Fibroblast of the aortic adventitia (primary cell): ENCODE results near the gene SH3RF3. TPM values are rescaled to one million over a fixed set of nuclear protein-coding genes. Genes with fewer than 3 reads are reported as not detected.

Source experiments
- DNase-seq: peaks from one replicate; pipeline ENCODE4 v3.0.0-alpha.2; 2010; ENCODE audit warnings: low read depth
- H3K4me3 ChIP-seq: 2 replicates; pipeline ENCODE4 v1.5.1; 2011; ENCODE audit warnings: low read depth, mild to moderate bottlenecking, control low read depth, low read length, moderate library complexity
- CTCF ChIP-seq: IDR thresholded peaks from 2 replicates; pipeline ENCODE4 v1.5.1; 2011; ENCODE audit warnings: mild to moderate bottlenecking, low read length, control low read depth, inconsistent platforms; ENCODE audit not compliant: insufficient read depth
- total RNA-seq: library from RNA; depleted of rRNA; stranded (reverse); fragments of >200 nt; gene quantifications from 2 replicates; pipeline ENCODE4 v1.2.3, GENCODE V29; 2012; ENCODE audit warnings: low replicate concordance

The SH3RF3 gene
- total RNA-seq, 1 donor: 8.4 TPM

- H3K4me3 ChIP-seq: no peak overlapping the region
- no peak for DNase-seq
Measured at GRCh38 chr2:109275120-109276012, 146.4 kb downstream of the SH3RF3 start.

GRCh38 chr2:109277406-109277805, 148.4 kb downstream of the SH3RF3 start:
- DNase-seq: no peak
- no peak for TF ChIP-seq CTCF
- no peak overlapping the region for H3K4me3 ChIP-seq

More at GRCh38 chr2:109275120-109276012, 146.4 kb downstream of the SH3RF3 start:
- TF ChIP-seq CTCF: no peak

- no peak for DNase-seq
- no peak for TF ChIP-seq CTCF
- H3K4me3 ChIP-seq: no peak overlapping the region
Measured at GRCh38 chr2:109279243-109279860, 150.3 kb downstream of the SH3RF3 start.

- H3K4me3 ChIP-seq: no peak overlapping the region
- DNase-seq: no peak
- TF ChIP-seq CTCF: no peak
Measured at GRCh38 chr2:109280804-109281203, 151.8 kb downstream of the SH3RF3 start.

GRCh38 chr2:109282360-109282759, 153.4 kb downstream of the SH3RF3 start:
- no peak for DNase-seq
- no peak for TF ChIP-seq CTCF
- no peak overlapping the region for H3K4me3 ChIP-seq

GRCh38 chr2:109282865-109283264, 153.9 kb downstream of the SH3RF3 start:
- DNase-seq: no peak
- H3K4me3 ChIP-seq: no peak overlapping the region
- TF ChIP-seq CTCF: no peak
